HG03565 (cell line): ENCODE results near the gene ADORA2B.
"Not testable (repeated sequence)": the region's sequence is repeated elsewhere in the genome, so short reads cannot be mapped to it uniquely, and the experiment has no call there.

Source experiments
- ATAC-seq: cut with Tn5 transposase; IDR thresholded peaks from one replicate; pipeline ENCODE4 v1.9.1; 2021; ENCODE audit warnings: mild to moderate bottlenecking, moderate library complexity; ENCODE audit not compliant: unreplicated experiment

ADORA2B gene

DNA sequence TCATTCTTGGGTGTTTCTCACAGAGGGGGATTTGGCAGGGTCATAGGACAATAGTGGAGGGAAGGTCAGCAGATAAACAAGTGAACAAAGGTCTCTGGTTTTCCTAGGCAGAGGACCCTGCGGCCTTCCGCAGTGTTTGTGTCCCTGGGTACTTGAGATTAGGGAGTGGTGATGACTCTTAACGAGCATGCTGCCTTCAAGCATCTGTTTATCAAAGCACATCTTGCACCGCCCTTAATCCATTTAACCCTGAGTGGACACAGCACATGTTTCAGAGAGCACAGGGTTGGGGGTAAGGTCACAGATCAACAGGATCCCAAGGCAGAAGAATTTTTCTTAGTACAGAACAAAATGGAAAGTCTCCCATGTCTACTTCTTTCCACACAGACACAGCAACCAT is 34.1 kb downstream of the ADORA2B start:
- not testable (repeated sequence) for ATAC-seq

DNA sequence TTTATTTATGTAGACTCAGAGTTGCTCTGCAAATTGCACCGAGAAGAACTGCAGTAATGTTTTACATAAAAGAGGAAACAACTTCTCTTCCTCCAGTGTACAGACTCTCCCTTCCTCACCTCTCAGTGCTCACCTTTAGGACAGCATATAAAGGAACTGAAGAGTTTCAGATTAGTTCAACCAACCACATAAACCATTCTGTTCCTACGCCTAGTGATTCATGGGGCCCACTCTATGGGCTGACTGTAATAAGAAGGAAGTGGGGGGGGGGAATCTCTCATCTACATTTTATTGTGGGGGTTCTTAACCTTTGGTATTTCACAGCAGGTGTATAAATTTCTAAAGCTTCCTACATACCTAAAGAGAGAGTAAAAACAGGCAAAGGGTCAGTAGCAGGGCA is 36.3 kb downstream of the ADORA2B start:
- ATAC-seq: peak; percentile 93

DNA sequence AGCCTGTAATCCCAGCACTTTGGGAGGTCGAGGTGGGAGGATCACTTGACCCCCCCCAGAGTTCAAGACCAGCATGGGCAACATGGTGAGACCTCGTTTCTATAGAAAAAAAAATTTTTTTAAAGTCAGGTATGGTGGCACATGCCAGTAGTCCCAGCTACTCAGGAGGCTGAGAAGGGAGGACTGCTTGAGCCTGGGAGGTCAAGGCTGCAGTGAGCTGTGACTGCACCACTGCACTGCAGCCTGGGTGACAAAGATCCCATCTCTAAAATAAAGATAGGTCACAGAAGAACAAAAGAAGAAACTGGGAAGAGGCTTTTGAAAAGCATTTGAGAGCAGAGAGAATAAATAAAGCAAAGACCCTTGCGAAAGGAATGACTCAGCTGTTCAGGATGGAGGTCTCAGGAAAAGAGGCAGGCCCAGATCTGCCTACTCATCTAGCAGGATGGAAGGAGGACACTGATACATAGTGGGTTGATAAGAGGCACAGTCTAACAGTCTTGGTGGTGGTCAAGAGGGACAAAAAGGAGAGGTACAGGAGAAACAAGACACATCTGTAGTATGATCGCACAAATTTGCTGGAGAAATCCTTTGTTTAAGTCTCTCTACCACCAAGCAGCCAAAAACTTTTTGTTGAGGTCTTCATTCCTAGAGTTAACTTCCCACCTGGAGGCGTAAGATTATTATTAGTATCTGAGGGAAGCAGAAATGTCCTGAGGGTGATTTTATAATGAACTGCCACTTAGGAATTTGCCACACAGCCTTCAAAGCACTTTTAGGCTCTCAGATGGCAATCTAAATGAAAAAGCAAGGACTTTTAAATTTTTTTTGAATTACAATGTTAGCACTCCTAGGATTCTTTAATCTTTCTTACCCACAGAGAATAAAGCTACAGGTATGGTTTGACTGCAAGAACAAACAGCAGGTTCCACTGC is 37.0 kb downstream of the ADORA2B start:
- ATAC-seq: no peak

DNA sequence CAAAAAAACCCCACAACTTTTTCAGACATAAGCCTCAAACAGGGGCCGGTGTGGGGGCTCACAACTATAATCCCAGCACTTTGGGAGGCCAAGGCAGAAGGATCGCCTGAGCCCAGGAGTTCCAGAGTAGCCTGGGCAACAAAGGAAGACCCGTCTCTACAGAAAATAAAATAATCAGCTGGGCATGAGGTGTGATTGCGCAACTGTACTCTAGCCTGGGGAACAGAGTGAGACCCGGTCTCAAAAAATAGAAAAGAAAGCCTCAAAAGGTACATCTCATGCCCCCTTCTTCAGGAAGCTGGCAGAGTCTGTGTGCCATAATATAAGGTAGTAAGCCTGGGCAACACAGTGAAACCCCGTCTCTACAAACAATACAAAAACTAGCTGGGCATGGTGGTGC is 51.4 kb downstream of the ADORA2B start:
- no peak for ATAC-seq

DNA sequence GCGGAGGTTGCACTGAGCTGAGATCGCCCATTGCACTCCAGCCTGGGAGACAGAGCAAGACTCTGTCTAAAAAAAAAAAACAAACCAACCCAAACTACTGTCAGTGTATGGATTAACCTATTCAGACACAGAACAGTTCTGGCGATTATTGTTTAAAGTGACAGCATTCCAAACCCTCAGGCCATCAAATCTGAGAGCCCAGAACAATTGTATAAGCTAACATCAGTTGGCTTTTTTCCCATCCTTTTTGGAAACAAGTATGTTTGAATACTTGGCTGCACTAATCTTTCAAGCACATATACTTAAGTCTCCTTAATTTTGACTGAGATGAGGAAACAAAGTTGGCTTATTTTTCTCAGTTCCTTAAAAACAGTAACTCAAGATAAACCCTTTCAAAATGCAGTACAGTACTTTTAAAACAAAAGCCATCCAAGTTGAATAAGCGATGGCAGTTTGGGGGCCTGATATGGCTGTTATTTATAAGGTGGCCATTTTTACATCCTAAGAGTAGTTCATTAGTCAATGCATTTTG is 53.2 kb downstream of the ADORA2B start:
- ATAC-seq: no peak

DNA sequence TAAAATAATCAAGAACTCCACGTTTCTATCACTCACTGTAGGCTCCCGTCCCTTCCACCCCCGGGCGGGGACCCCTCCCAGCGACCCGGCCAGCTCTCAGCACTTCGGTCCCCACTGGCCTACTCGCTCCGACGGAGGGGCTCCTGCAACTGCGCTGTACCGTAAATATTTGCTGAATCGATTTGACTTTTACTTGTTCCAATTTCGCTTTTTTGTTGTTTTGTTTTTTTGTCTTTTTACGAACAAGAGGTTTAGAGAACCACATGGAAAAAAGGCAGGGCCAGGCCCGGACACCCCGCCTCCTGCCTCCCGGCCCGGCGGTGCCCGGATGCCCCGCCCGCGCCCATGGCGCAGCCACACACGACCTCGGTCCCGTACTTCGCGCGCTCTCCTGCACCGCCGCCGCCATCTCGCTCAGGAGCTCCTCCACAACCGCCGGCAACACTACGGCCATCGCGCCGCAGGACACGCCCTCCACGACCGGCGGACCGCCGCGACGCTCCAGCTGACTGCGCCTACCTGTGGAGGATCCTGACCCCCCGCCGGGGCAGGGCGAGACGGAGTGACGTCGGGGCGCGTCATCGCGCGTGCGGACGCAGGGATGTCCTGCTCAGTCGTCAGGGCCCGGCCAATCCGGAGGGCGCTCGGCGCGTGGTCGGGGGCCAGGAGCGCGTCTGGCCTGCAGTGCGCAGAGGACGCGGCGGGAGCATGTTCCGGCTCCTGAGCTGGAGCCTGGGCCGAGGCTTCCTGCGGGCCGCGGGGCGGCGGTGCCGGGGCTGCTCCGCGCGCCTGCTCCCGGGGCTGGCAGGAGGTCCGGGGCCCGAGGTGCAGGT is 54.4 kb downstream of the ADORA2B start, which contains the start of the genes TTC19 and ZSWIM7:
TTC19 (plus strand) TSS at position 684 of the 833 bp plus-strand sequence; CDS start at position 709, 25 bp downstream.
ZSWIM7 (minus strand) TSS at position 564 of the 833 bp plus-strand sequence; CDS start at position 454, 110 bp downstream.
- ATAC-seq: peak; percentile 92

DNA sequence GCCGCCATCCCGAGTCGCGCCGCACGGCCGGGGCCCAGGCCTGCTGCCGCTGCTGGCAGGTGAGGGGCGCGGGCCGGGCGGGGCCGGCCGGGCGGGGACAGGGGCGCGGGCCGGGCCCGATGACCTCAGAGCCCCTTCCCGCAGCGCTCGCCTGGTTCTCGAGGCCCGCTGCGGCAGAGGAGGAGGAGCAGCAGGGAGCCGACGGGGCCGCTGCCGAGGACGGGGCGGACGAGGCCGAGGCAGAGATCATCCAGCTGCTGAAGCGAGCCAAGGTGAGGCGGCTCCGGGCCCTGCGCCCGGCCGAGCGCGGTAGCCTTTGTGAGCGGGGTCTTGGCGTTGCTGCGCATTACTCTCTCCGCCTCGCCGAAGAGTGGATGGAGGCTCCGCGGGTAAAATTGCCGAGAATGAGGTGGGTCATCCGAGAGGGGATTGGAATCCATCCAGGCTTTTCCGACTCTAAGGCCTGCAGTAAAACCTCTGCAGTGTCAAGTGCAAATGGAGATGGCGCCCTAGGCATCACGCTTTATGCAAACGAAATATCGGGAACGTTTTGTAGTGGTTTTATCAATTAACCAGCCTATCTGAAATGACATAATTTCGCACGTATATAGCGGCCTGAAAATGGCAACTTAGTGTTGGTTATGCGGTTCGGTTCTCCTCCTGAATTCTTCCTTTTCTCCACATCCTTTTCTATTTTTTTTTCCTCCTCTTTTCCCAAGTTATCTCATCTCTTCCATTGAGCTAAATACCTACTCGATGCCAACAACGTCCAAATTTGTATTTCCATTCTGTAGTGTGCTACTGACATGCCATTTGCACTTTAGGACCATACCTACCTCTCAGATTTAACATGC is 55.3 kb downstream of the ADORA2B start:
- ATAC-seq: no peak

DNA sequence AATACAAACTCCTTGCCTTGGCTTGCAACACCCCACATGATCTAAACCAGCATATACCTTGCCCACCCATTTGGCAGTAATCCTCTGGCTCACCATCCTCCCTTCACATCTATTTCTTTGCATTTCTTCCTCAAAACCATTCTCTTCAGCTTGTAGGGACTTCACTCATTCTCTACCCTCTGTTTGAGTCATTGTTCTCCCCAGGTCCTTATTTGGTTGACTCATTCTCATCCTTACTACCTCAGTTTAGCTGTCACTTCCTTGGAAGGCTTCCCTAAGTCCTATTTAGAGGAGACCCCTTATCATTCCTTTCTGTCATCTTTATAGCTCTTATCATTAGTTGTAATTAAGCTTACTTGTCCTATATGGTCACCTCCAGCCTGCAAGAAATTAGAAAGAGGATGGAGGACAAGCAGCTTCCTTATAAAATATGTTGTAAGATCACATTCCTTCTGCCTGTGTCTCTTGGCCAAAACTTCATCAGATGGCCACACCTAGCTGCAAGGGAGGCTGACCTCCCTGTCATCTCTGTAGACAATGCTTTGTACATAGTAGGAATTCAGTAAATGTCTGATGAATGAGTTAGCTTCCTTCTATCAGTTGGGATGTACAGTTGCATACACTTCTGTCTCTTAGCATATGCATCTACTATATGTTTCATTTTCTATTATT is 56.4 kb downstream of the ADORA2B start:
- ATAC-seq: no peak

DNA sequence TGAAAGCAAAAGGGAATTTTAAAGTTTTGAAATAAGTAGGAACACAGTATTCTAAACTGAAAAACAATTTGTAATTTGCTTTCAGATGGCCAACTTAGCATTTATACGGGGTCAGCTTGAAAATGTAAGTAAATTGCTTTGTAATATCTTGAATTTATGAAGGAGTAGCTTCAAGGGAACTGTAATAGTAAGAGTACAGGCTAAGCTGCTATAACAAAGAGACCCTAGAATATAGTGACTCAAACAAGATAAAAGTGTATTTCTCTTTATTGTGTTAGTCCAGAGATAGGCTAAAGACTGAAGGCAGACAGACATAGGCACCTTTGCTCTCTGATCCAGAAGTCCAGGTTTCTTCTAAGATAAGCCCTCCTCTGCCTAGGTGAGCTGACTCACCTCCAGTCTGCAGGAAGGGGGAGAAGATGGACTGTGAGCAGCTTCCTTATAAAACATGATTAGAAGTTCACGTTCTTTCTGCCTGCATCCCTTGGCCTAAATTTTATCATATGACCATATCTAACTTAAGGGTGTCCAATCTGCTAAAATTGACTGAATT is 57.9 kb downstream of the ADORA2B start:
- no peak for ATAC-seq

DNA sequence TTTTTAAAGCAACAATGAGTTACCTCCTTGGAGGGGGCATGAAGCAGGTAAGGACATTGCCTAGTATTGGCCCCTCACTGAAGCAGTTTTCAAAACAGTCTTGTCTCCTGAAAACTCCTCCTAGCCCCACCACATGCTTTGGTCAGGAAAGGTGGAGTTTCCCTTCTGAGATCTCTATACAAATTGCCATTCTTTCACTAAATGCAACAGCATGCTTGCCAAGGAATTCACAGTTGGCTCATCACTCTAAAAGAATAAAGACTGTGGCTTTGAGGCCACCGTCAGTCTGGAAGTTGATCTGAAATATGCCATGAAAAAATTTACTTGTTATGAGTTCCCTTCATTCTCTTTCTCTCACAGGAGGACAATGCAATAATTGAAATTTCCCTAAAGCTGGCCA is 58.9 kb downstream of the ADORA2B start:
- no peak for ATAC-seq

DNA sequence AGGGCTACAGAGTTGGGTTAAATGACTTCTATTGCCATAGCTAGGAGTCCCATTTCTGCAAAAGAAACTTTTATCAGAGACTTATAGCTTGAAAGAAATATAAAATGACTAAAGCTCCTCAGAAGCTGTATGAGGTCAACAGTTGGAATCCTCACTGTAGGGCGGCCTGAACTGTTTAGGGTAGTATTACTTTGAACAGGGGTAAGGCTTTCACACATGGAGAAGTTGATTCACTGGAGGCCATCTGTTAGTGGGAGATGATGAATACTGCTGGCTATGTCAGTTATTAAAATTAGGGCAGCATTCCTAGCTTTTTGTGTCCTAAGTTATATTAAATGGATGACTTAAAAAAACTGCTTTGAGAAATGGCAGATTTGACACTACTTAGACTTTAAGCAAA is 60.7 kb downstream of the ADORA2B start:
- no peak for ATAC-seq

DNA sequence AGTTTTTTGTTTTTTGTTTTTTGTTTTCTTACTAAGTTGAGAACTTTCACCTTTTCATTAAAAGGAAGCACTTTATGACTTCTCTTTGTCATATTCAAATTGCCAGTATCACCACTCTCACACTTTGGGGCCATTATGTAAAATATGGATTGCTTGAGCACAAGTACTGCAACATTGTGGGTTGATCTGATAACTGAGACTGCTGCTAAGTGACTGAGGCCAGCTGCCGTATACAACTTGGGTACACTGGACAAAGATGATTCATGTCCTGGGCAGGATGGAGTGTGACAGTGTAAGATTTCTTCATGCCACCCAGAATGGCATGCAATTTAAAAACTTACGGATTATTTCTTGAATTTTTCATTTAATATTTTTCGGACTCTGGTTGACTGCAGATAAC is 62.5 kb downstream of the ADORA2B start:
- ATAC-seq: no peak

DNA sequence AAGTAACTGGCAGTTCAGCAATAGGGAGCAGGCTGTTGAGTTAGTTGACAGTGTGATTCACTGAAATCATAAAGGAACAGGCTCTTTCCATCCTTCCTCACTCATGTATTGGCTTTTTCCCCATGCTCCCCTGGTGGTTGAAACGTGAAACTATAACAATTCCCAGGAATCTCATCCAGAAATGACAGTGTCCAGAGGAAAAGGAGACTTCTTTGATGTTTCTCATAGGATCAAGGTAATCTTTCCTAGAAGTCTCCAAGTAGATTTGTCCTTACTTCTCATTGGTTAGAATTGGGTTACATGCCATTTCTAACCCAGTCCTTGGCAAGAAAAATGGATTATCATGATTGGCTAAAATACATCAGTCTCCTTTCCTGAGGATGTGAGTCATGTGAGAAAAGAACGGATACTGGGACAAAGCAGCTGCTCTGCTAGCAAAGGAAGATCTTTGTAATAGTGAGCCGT is 69.0 kb downstream of the ADORA2B start:
- no peak for ATAC-seq

DNA sequence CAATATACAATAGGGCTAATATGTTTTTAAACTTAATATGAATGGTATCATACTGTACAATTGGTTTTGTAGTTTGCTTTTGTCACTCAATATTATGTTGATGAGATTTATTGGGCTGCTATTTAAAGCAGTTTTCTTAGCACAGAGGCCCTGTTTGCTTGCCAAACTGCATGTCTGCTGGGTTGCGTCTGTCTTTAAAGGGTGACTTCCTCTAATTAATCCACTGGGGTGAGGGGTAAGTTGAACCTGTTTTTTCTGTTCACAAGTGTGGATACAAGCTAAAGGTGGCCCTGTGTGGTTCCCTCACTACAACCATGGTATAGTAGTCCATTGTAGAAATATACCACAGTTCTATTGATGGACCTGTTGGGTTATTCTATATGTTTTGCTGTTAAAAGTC is 74.4 kb downstream of the ADORA2B start:
- ATAC-seq: no peak

DNA sequence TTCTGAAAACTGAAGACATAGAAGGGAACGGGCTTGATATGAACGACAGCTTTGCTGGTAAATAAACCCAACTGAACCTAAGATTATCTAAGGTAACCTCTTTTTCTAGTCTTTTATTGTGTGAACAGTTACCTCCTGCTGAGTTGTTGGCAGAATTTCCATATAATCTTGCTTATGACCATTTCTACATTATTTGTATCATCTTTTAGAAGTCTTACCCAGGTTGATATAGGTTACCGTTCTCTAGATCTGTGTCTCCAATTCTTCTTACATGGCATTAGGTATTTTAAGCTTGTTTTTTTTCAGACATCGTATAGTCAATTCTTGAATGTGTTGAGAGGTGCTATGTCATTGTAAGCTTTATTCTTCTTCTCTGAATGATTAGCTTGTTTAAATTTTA is 79.0 kb downstream of the ADORA2B start:
- no peak for ATAC-seq

DNA sequence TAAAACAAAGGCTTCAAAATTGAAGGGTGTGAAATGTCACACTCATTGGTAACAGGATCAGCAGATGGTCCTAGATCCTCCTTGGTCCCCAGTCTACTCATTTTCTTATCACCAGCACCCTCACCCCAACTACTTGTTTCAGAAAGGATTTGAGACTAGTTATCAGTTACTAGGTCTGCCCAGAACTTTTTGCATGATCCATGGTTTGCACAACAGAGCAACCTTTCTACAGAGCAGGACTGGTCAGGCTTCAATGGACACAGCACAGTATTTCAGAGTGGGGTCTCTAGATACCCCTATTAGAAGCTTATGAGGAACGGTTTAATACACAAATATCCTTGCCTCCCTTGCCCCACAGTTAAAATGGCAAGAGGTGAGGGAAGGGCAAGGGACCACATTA is 80.3 kb downstream of the ADORA2B start:
- ATAC-seq: no peak
